Adrenal gland (tissue), 12 donors: Measurements from ENCODE around the gene CENPB. TPM values are rescaled to one million over a fixed set of nuclear protein-coding genes. Genes with fewer than 3 reads are reported as not detected.

Experiments
- DNase-seq, 7 donors: peaks; one replicate each; pipeline ENCODE4 v3.0.0-alpha.2; 2019 to 2020
- H3K27ac ChIP-seq, 5 donors: fragments of 200-600 bp; sonication (generic) in 4 of 5; 1 replicate in 3 of 5; 2 replicates in 2 of 5; pipeline versions ENCODE4 v1.5.1 to v1.8.0; 2016 to 2020; ENCODE audit warnings: mild to moderate bottlenecking in 1 of 5
- H3K27me3 ChIP-seq: fragments of 200-600 bp; 2 replicates; pipeline ENCODE4 v1.8.0; 2021
- H3K36me3 ChIP-seq, 2 donors: fragments of 200-600 bp; replicated peaks in 1 of 2; 1 replicate in 1 of 2; 2 replicates in 1 of 2; pipeline versions ENCODE4 v1.5.1 to v1.8.0; 2018 to 2022
- H3K4me1 ChIP-seq, 2 donors: fragments of 200-600 bp; replicated peaks in 1 of 2; 1 replicate in 1 of 2; 2 replicates in 1 of 2; pipeline versions ENCODE4 v1.5.1 to v1.8.0; 2018 to 2021
- H3K4me3 ChIP-seq, 4 donors: fragments of 200-600 bp; sonication (generic) in 3 of 4; one replicate each; pipeline ENCODE4 v1.5.1; 2016 to 2018
- H3K9me3 ChIP-seq, 3 donors: fragments of 200-600 bp; sonication (generic) in 1 of 3; replicated peaks in 1 of 3; 1 replicate in 2 of 3; 2 replicates in 1 of 3; pipeline versions ENCODE4 v1.5.1 to v1.8.0; 2016 to 2021
- CTCF ChIP-seq, 6 experiments: fragments of 450-650 bp in 4 of 6; fragments of 200-600 bp in 2 of 6; sonication (generic) in 1 of 6; IDR thresholded peaks; 1 replicate in 5 of 6; 2 replicates in 1 of 6; pipeline versions ENCODE4 v1.5.1 to v1.8.0; 2016 to 2021; ENCODE audit warnings: antibody characterized with exemption in 6 of 6, mild to moderate bottlenecking in 2 of 6, moderate library complexity in 1 of 6
- POLR2A ChIP-seq, 2 donors: fragments of 450-650 bp; IDR thresholded peaks; one replicate each; pipeline ENCODE4 v1.6.1; 2017; ENCODE audit warnings: antibody characterized with exemption in 2 of 2, mild to moderate bottlenecking in 2 of 2, moderate library complexity in 1 of 2
- WGBS, 4 donors: extraction: QIAGEN DNeasy Blood & Tissue Kit in 2 of 4; methylation state at CpG; one replicate each; pipeline versions ENCODE4 v1.1.5 to v1.1.7; 2013 to 2017; 5-methylcytosine and 5-hydroxymethylcytosine counted together
- intact Hi-C, 2 donors: fragments of 100-400 bp; cut with DNase I; formaldehyde crosslinking; loops; one replicate each; pipeline versions ENCODE4 v1.14.1 to v1.15.0; 2022 to 2023
- polyA plus RNA-seq, 3 donors: library from polyadenylated mRNA; stranded (reverse); fragments of 200-250 nt in 2 of 3; fragments of 350-450 nt in 1 of 3; fragmentation: Illumina TruSeq in 1 of 3; extraction: RNeasy Lipid Tissue Mini Kit (QIAGEN cat#74804) in 1 of 3; gene quantifications; one replicate each; pipeline ENCODE4 v1.2.3, GENCODE V29; 2013 to 2014
- total RNA-seq, 9 donors: library from RNA; depleted of rRNA in 4 of 9; stranded (reverse); fragments of >200 nt in 4 of 9; fragments of 120-200 nt in 1 of 9; fragmentation: NEBNext Ultra II Directional in 1 of 9; extraction: Animal tissue kit (Norgen Biotek cat#: 25700) in 1 of 9; gene quantifications; one replicate each; pipeline versions ENCODE4 v1.1.0 to v1.2.4, GENCODE V29; 2013 to 2023
- donor health status: healthy with polysubstance abuse.
- donor health status: Bipolar disorder and iron deficiency.
- donor health status: DM: yes; HTN: yes; CAD: no.
- donor health status: DM: no; HTN: no; CAD: no.
- donor health status: DM: no; HTN: no; CAD: no.
- donor health status: DM: yes; HTN: yes; CAD: no.

Gene CENPB
- total and polyA plus RNA-seq, 12 donors = 25.8 to 112 (median 82.2) TPM

- Histone ChIP-seq H3K27ac (peak within 1 kb of the TSS; percentile 85 to 94 (median 86)), H3K9me3 (no peaks in the 10 kb centered on the region), H3K36me3 (no peaks in the 10 kb centered on the region), H3K4me1 (peaks cover 15 to 31% of the 10 kb centered on the region in 2 donors), H3K27me3 (no peaks in the 10 kb centered on the region), H3K4me3 (peak within 1 kb of the TSS; percentile 21 to 89 (median 70))
- TF ChIP-seq POLR2A (IDR thresholded peaks at IDR 0.05) (peak; percentile 26 to 69), CTCF (IDR thresholded peaks at IDR 0.05) (no peak)
- 0% methylated on average over 15 to 80 of the region's 80 CpGs; no CpG with 5 or more reads in 1 of the 4 donors for WGBS, 4 donors
- intact Hi-C loops = no loop called here
- peak; percentile 99 for DNase-seq
Measured at GRCh38 chr20:3767427-3768341, 18.9 kb downstream of the CENPB start, which contains the start of gene ADISSP. TSS of gene ADISSP (minus strand) at chr20:3767753. CDS start at chr20:3760100, 7,653 bp downstream.

DNA sequence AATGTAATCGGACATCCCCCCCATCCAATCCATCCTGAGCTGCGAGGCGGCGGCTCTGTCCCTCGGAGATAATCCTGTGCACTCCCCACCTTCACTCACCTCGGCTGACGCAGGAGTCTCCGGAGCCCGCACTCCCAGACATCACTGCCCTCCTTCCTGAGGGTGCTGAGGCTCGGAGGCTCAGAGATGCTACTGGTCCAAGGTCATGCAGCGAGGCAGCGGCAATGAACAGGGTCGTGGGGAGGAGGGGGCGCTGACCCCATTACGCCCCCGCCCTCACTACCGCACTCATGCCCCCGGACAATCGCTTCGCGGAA lies 19.5 kb downstream of the CENPB start:
- peak overlapping the region in 2 of 5 donors; percentile 2 to 40 for H3K27ac ChIP-seq
- H3K27me3 ChIP-seq = no peaks in the 10 kb centered on the region
- WGBS, 4 donors = 0 to 2% (median 0%) methylated on average over 10 to 21 of the region's 21 CpGs
- intact Hi-C loops = no loop called here
- DNase-seq = peak in 3 of 7 donors; percentile 41 to 71 (median 46)
- H3K4me1 ChIP-seq = peaks cover 15 to 31% of the 10 kb centered on the region in 2 donors
- no peaks in the 10 kb centered on the region for H3K36me3 ChIP-seq
- H3K9me3 ChIP-seq = no peaks in the 10 kb centered on the region
- H3K4me3 ChIP-seq = peak overlapping the region in 3 of 4 donors; percentile 49 to 81 (median 52)
- TF ChIP-seq CTCF (IDR thresholded peaks at IDR 0.05) (no peak), POLR2A (IDR thresholded peaks at IDR 0.05) (no peak)

DNA sequence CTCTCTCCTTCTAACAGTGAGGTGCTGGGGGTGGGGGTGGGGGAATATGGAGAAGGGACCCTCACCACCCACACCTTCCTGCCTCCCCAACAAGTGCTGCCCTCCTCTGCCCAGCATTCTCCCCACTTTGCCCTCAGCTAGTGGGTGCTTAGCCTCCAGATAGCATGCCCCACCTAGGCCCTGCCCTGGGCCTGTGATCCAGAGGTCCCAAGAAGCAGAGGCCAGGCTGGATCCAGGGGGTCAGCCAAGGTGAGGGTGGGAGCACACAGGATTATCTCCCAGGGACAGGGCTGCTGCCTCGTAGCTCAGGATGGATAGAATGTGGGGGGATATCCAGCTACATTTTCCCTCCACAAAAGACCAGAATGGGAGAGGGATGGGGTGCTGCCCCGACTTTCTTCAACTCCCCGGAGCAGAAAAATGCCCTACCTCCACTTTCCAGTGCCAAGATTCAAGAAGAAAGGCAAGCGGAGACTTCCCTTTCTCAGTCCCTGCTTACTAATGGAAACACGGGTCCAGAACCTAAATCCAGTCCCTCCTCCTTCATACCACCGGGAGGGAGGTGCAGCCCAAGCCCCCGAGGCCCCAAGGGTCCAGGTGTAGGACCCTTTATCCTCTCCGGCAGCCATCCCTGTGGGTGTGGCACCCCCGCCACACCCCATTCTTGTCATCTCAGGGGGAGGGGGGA lies 20.0 kb downstream of the CENPB start:
- Histone ChIP-seq H3K9me3 (no peaks in the 10 kb centered on the region), H3K27ac (peak overlapping the region in 1 of 5 donors; percentile 50), H3K27me3 (no peaks in the 10 kb centered on the region), H3K4me3 (peak overlapping the region in 2 of 4 donors; percentile 52 to 81), H3K4me1 (peaks cover 15 to 31% of the 10 kb centered on the region in 2 donors), H3K36me3 (no peaks in the 10 kb centered on the region)
- intact Hi-C loops = no loop called here
- TF ChIP-seq POLR2A (IDR thresholded peaks at IDR 0.05) = no peak
- TF ChIP-seq CTCF (IDR thresholded peaks at IDR 0.05) = no peak
- no peak for DNase-seq
- WGBS, 4 donors = 23 to 33% (median 32%) methylated on average over 7 to 9 of the region's 9 CpGs

DNA sequence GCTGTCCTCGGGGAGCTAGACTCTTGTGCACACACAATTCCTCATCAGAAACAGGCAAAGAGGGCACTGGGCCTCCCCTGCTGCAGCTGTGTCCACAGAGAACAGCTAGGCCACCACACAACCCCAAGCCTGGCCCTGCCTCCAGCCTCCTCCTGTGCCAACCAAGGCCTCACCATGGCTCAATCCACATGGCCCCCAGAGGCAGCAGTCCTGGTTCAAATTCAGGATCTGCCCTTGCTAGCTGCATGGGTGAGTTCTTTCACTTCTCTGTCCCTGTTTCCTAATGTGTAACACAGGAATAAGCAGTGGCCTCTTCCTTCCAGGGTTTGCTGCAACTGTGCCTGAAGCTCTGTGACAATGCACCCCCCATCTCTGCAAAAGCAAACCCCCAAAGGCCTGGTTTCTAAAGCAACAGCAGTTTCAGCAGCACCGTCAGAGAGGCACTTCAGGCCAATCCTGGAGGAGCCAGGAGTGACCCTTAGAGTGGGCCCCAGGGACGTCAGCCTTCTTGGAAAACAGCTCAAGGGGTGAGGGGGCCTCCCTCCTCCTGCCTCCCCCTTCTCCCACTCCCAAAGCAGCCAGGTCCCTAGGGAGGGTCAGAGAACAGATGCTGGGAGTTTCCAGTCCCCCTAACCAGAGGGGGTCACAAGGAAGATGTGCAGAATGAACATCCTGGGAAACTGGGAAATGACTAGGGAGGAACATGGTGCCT lies 21.2 kb downstream of the CENPB start:
- Histone ChIP-seq H3K4me3 (no peak overlapping the region), H3K9me3 (no peaks in the 10 kb centered on the region), H3K4me1 (peaks cover 15 to 31% of the 10 kb centered on the region in 2 donors), H3K36me3 (no peaks in the 10 kb centered on the region), H3K27me3 (no peaks in the 10 kb centered on the region), H3K27ac (no peak overlapping the region)
- WGBS, 4 donors = 63 to 80% (median 67%) methylated on average over 1 to 3 of the region's 3 CpGs
- intact Hi-C loops = no loop called here
- TF ChIP-seq POLR2A (IDR thresholded peaks at IDR 0.05) = no peak
- TF ChIP-seq CTCF (IDR thresholded peaks at IDR 0.05) = no peak
- no peak for DNase-seq
